Measurements from ENCODE around the gene GPBP1.

GRCh38 chr5:57247765-57248164 lies 73.9 kb downstream of the GPBP1 start:
- TF ChIP-seq ZNF124 (CRISPR knock-in tag; IDR thresholded peaks at IDR 0.05), result no peak
- TF ChIP-seq POLR2AphosphoS2 (IDR thresholded peaks at IDR 0.05; ENCODE audit: low read length), result no peak
- TF ChIP-seq MEF2A (IDR thresholded peaks at IDR 0.05; ENCODE audit: control insufficient read depth, low read depth, low read length), result no peak
- no peak for TF ChIP-seq BRF1 (IDR thresholded peaks at IDR 0.05; ENCODE audit: borderline replicate concordance, extremely low read depth, insufficient read length)
- no peak for TF ChIP-seq CTCF (IDR thresholded peaks at IDR 0.05 in 2 of 3, conservative IDR thresholded peaks at IDR 0.05 in 1 of 3; ENCODE audit: insufficient read depth in 2 of 3, low read depth in 1 of 3, low read length in 3 of 3)
